SK-N-DZ (cell line): ENCODE data around the gene AOC1.

Source experiments
- DNase-seq: peaks from one replicate; pipeline ENCODE4 v3.0.0-alpha.2; 2015; ENCODE audit warnings: low spot score

The AOC1 gene

GRCh38 chr7:150835019-150835418 lies 17.3 kb upstream of the AOC1 start:
- DNase-seq = no peak

GRCh38 chr7:150835702-150836280 lies 16.5 kb upstream of the AOC1 start:
- no peak for DNase-seq

- no peak for DNase-seq
Measured at GRCh38 chr7:150838965-150839650, 13.2 kb upstream of the AOC1 start.

- DNase-seq = no peak
Measured at GRCh38 chr7:150842018-150842417, 10.3 kb upstream of the AOC1 start.

GRCh38 chr7:150842716-150843115 lies 9.6 kb upstream of the AOC1 start:
- no peak for DNase-seq

GRCh38 chr7:150845421-150845861 lies 6.9 kb upstream of the AOC1 start:
- DNase-seq = no peak

- no peak for DNase-seq
Measured at GRCh38 chr7:150846291-150847115, 5.8 kb upstream of the AOC1 start.

GRCh38 chr7:150847536-150847935 lies 4.8 kb upstream of the AOC1 start:
- no peak for DNase-seq

- no peak for DNase-seq
Measured at GRCh38 chr7:150848111-150848510, 4.2 kb upstream of the AOC1 start.

- no peak for DNase-seq
Measured at GRCh38 chr7:150848561-150849115, 3.7 kb upstream of the AOC1 start.

- DNase-seq = no peak
Measured at GRCh38 chr7:150849204-150849775, 3.0 kb upstream of the AOC1 start.

GRCh38 chr7:150850273-150850672 lies 2.0 kb upstream of the AOC1 start:
- no peak for DNase-seq

GRCh38 chr7:150851492-150852370 lies 586 bp upstream of the AOC1 start:
- no peak for DNase-seq

GRCh38 chr7:150854066-150855000 lies 2.0 kb downstream of the AOC1 start:
- no peak for DNase-seq

- no peak for DNase-seq
Measured at GRCh38 chr7:150855046-150855445, 2.7 kb downstream of the AOC1 start.

- no peak for DNase-seq
Measured at GRCh38 chr7:150855476-150856302, 3.4 kb downstream of the AOC1 start.

- DNase-seq = no peak
Measured at GRCh38 chr7:150856303-150857275, 4.3 kb downstream of the AOC1 start.
